Heart left ventricle (tissue), 16 donors: ENCODE results near the gene INPP5K. TPM values are rescaled to one million over a fixed set of nuclear protein-coding genes. Genes with fewer than 3 reads are reported as not detected.

Experiments
- ATAC-seq, 4 donors: fragments of 200-7000 bp; cut with Tn5 transposase; one replicate each; pipeline ENCODE4 v1.9.1; 2020 to 2022; ENCODE audit warnings: moderate library complexity in 4 of 4, mild to moderate bottlenecking in 3 of 4, moderate number of reproducible peaks in 1 of 4
- DNase-seq, 5 donors: peaks; one replicate each; pipeline ENCODE4 v3.0.0-alpha.2; 2020
- H3K27ac ChIP-seq, 12 donors: fragments of 200-600 bp; sonication (generic) in 4 of 12; one replicate each; pipeline versions ENCODE4 v1.5.0 to v1.8.0; 2016 to 2022; ENCODE audit warnings: mild to moderate bottlenecking in 2 of 12
- H3K27me3 ChIP-seq, 9 donors: fragments of 200-600 bp; sonication (generic) in 2 of 9; one replicate each; pipeline versions ENCODE4 v1.5.1 to v1.8.0; 2016 to 2022; ENCODE audit warnings: mild to moderate bottlenecking in 3 of 9
- H3K36me3 ChIP-seq, 9 donors: fragments of 200-600 bp; sonication (generic) in 2 of 9; one replicate each; pipeline versions ENCODE4 v1.5.0 to v1.8.0; 2018 to 2022; ENCODE audit warnings: mild to moderate bottlenecking in 2 of 9
- H3K4me1 ChIP-seq, 12 donors: fragments of 200-600 bp; sonication (generic) in 4 of 12; one replicate each; pipeline versions ENCODE4 v1.5.0 to v1.8.0; 2016 to 2022; ENCODE audit warnings: mild to moderate bottlenecking in 3 of 12
- H3K4me3 ChIP-seq, 12 donors: fragments of 200-600 bp; sonication (generic) in 4 of 12; one replicate each; pipeline versions ENCODE4 v1.5.0 to v1.8.0; 2017 to 2022; ENCODE audit warnings: mild to moderate bottlenecking in 9 of 12, moderate library complexity in 4 of 12
- H3K9me3 ChIP-seq, 12 donors: fragments of 200-600 bp; sonication (generic) in 4 of 12; one replicate each; pipeline versions ENCODE4 v1.5.0 to v1.8.0; 2016 to 2022; ENCODE audit warnings: mild to moderate bottlenecking in 1 of 12
- POLR2A ChIP-seq, 2 donors: fragments of 450-650 bp; IDR thresholded peaks; one replicate each; pipeline ENCODE4 v1.6.1; 2017; ENCODE audit warnings: antibody characterized with exemption in 2 of 2, mild to moderate bottlenecking in 2 of 2, moderate library complexity in 2 of 2
- WGBS, 4 donors: extraction: QIAGEN DNeasy Blood & Tissue Kit in 2 of 4; methylation state at CpG; one replicate each; pipeline versions ENCODE4 v1.1.5 to v1.1.7; 2013 to 2018; 5-methylcytosine and 5-hydroxymethylcytosine counted together
- intact Hi-C, 10 donors: fragments of 100-400 bp; cut with DNase I; formaldehyde crosslinking; loops; one replicate each; pipeline versions ENCODE4 v1.11.1 to v1.14.2; 2022
- polyA plus RNA-seq, 2 donors: library from polyadenylated mRNA; stranded (reverse); fragments of 200-250 nt; gene quantifications; one replicate each; pipeline ENCODE4 v1.2.3, GENCODE V29; 2013
- total RNA-seq, 9 donors: library from RNA; depleted of rRNA in 2 of 9; stranded (reverse); fragments of >200 nt in 2 of 9; fragmentation: NEBNext Ultra II Directional in 3 of 9; extraction: Animal tissue kit (Norgen Biotek cat#: 25700) in 3 of 9; gene quantifications; one replicate each; pipeline versions ENCODE4 v1.1.0 to v1.2.4, GENCODE V29; 2016 to 2023
- TF ChIP-seq, protein P1 (sequence below), 12 donors: fragments of 200-600 bp; sonication (generic) in 4 of 12; IDR thresholded peaks; one replicate each; pipeline versions ENCODE4 v1.5.0 to v1.8.0; 2018 to 2022; ENCODE audit warnings: antibody characterized with exemption in 12 of 12, mild to moderate bottlenecking in 5 of 12
- donor health status: ischemic (EF 13 %, LVEDD 7.1; RV severe dilation, severe dysfunction).
- donor health status: healthy with polysubstance abuse.
- donor health status: DM: no; HTN: yes; CAD: no.
- donor health status: DM: no; HTN: no; CAD: no.
- donor health status: ischemic (EF 25% LVEDD 6.9; RV normal size, moderate dysfunction).
- donor health status: ischemic (EF 25% LVEDD 5.7; RV mildly dilated, moderate dysfunction).
- donor health status: healthy.
- donor health status: DM: yes; HTN: yes; CAD: no.
- donor health status: ischemic (EF 35%, LVEDD 5.7; RV mildly dilated, moderate dysfunction).
- donor health status: nonischemic (EF 11% LVEDD 7.7; RV severe dilation, severe dysfunction).
- donor health status: DM: yes; HTN: yes; CAD: no.
- donor health status: PGD.
- donor health status: ischemic (EF 29% LVEDD 5.4; RV normal size, mild dysfunction).
- donor health status: nonischemic (EF 23%, LVEDD 6.1; RV moderate dilation, normal function).

The INPP5K gene
- total and polyA plus RNA-seq, 11 donors = 21.9 to 128 (median 33.4) TPM

GRCh38 chr17:1484060-1484535 is 32.3 kb downstream of the INPP5K start:
- H3K4me1 ChIP-seq = peaks cover 7 to 71% (median 40%) of the 10 kb centered on the region in 12 donors
- DNase-seq = no peak
- no peak for ATAC-seq
- H3K9me3 ChIP-seq = no peaks in the 10 kb centered on the region
- 88 to 96% (median 93%) methylated on average over 26 to 29 of the region's 29 CpGs for WGBS, 4 donors
- H3K27ac ChIP-seq = peak overlapping the region in 10 of 12 donors; percentile 94 to 100 (median 99)
- intact Hi-C loops = loop anchor here in 2 of 10 donors (10.0 kb wide), 1 partner anchor 161 kb away; the partner anchor contains the start of genes RILP (in 2 of the 2) and SCARF1 (in 2 of the 2)
- H3K4me3 ChIP-seq = peak overlapping the region in 3 of 12 donors; percentile 72 to 85 (median 79)
- TF ChIP-seq, protein P1, sequence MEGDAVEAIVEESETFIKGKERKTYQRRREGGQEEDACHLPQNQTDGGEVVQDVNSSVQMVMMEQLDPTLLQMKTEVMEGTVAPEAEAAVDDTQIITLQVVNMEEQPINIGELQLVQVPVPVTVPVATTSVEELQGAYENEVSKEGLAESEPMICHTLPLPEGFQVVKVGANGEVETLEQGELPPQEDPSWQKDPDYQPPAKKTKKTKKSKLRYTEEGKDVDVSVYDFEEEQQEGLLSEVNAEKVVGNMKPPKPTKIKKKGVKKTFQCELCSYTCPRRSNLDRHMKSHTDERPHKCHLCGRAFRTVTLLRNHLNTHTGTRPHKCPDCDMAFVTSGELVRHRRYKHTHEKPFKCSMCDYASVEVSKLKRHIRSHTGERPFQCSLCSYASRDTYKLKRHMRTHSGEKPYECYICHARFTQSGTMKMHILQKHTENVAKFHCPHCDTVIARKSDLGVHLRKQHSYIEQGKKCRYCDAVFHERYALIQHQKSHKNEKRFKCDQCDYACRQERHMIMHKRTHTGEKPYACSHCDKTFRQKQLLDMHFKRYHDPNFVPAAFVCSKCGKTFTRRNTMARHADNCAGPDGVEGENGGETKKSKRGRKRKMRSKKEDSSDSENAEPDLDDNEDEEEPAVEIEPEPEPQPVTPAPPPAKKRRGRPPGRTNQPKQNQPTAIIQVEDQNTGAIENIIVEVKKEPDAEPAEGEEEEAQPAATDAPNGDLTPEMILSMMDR (IDR thresholded peaks at IDR 0.05) = no peak
- TF ChIP-seq POLR2A (IDR thresholded peaks at IDR 0.05) = no peak
- H3K36me3 ChIP-seq = peaks cover 0 to 48% (median 46%) of the 10 kb centered on the region in 9 donors
- H3K27me3 ChIP-seq = no peaks in the 10 kb centered on the region

GRCh38 chr17:1482680-1483079 is 33.7 kb downstream of the INPP5K start:
- H3K4me3 ChIP-seq = no peak overlapping the region
- peak overlapping the region in 6 of 12 donors; percentile 2 to 99 (median 58) for H3K27ac ChIP-seq
- WGBS, 4 donors = 72 to 82% (median 77%) methylated on average over 15 to 20 of the region's 20 CpGs
- H3K9me3 ChIP-seq = no peaks in the 10 kb centered on the region
- intact Hi-C loops = loop anchor here in 2 of 10 donors (10.0 kb wide), 1 partner anchor 162 kb away; the partner anchor contains the start of genes RILP (in 2 of the 2) and SCARF1 (in 2 of the 2)
- peaks cover 0 to 62% (median 60%) of the 10 kb centered on the region in 9 donors for H3K36me3 ChIP-seq
- DNase-seq (peak in 1 of 5 donors; percentile 61), ATAC-seq (peak in 1 of 4 donors; percentile 8)
- no peaks in the 10 kb centered on the region for H3K27me3 ChIP-seq
- peaks cover 3 to 61% (median 30%) of the 10 kb centered on the region in 12 donors for H3K4me1 ChIP-seq
- no peak for TF ChIP-seq POLR2A (IDR thresholded peaks at IDR 0.05)
- TF ChIP-seq, protein P1 (IDR thresholded peaks at IDR 0.05) = no peak

DNA sequence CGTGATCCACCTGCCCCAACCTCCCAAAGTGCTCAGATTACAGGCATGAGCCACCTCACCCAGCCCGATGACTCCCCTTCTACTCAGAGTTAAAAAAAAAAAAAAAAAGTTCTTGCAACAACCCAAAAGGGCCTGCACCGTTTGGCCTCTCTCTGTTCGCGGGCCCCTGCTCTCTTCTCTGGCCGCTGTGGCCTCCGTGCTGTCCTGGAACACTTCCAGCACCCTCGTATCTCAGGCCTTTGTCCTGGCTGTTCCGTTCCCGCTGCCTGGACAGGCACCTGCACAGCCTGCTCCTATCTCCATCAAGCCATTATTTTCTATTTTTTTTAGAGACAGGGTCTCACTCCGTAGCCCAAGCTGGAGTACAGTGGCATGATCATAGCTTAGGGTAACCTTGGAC is 34.7 kb downstream of the INPP5K start:
- intact Hi-C loops = loop anchor here in 2 of 10 donors (10.0 kb wide), 1 partner anchor 163 kb away; the partner anchor contains the start of genes RILP (in 2 of the 2) and SCARF1 (in 2 of the 2)
- no peaks in the 10 kb centered on the region for H3K27me3 ChIP-seq
- peaks cover 0 to 71% (median 70%) of the 10 kb centered on the region in 9 donors for H3K36me3 ChIP-seq
- DNase-seq (peak in 1 of 5 donors; percentile 64), ATAC-seq (no peak)
- TF ChIP-seq POLR2A (IDR thresholded peaks at IDR 0.05) = no peak
- TF ChIP-seq, protein P1 (IDR thresholded peaks at IDR 0.05) = no peak
- 46 to 58% (median 51%) methylated on average over 11 of the region's 11 CpGs for WGBS, 4 donors
- H3K4me3 ChIP-seq = no peak overlapping the region
- peak overlapping the region in 4 of 12 donors; percentile 6 to 98 (median 48) for H3K27ac ChIP-seq
- H3K9me3 ChIP-seq = no peaks in the 10 kb centered on the region
- peaks cover 3 to 52% (median 20%) of the 10 kb centered on the region in 12 donors for H3K4me1 ChIP-seq

- 75 to 85% (median 79%) methylated on average over 15 to 18 of the region's 18 CpGs for WGBS, 4 donors
- Histone ChIP-seq H3K4me3 (no peak overlapping the region), H3K36me3 (peaks cover 0 to 80% (median 78%) of the 10 kb centered on the region in 9 donors), H3K27me3 (no peaks in the 10 kb centered on the region), H3K27ac (peak overlapping the region in 3 of 12 donors; percentile 6 to 98 (median 9)), H3K4me1 (peaks cover 3 to 50% (median 14%) of the 10 kb centered on the region in 12 donors), H3K9me3 (no peaks in the 10 kb centered on the region)
- TF ChIP-seq, protein P1 (IDR thresholded peaks at IDR 0.05) = no peak
- no peak for TF ChIP-seq POLR2A (IDR thresholded peaks at IDR 0.05)
- no peak for DNase-seq
- intact Hi-C loops = loop anchor here in 2 of 10 donors (10.0 kb wide), 1 partner anchor 164 kb away; the partner anchor contains the start of genes RILP (in 2 of the 2) and SCARF1 (in 2 of the 2)
- no peak for ATAC-seq
Observed at GRCh38 chr17:1480747-1481465, 35.5 kb downstream of the INPP5K start.
